Left lung (tissue), 10 donors: ENCODE results near the gene CLECL1. TPM values are rescaled to one million over a fixed set of nuclear protein-coding genes. Genes with fewer than 3 reads are reported as not detected.
"Not testable (repeated sequence)": the region's sequence is repeated elsewhere in the genome, so short reads cannot be mapped to it uniquely, and the experiment has no call there.

ENCODE experiments used
- ATAC-seq: fragments of 200-7000 bp; cut with Tn5 transposase; one replicate; pipeline ENCODE4 v1.9.1; 2020; ENCODE audit warnings: moderate library complexity
- DNase-seq, 4 donors: peaks; one replicate each; pipeline ENCODE4 v3.0.0-alpha.2; 2013 to 2020
- H3K27ac ChIP-seq, 2 donors: fragments of 200-600 bp; sonication (generic) in 1 of 2; one replicate each; pipeline versions ENCODE4 v1.5.0 to v1.8.0; 2020 to 2021
- H3K27me3 ChIP-seq, 2 donors: fragments of 200-600 bp; sonication (generic) in 1 of 2; one replicate each; pipeline versions ENCODE4 v1.5.0 to v1.8.0; 2020 to 2021
- H3K36me3 ChIP-seq, 2 donors: fragments of 200-600 bp; sonication (generic) in 1 of 2; one replicate each; pipeline versions ENCODE4 v1.5.0 to v1.8.0; 2020 to 2021
- H3K4me1 ChIP-seq, 2 donors: fragments of 200-600 bp; one replicate each; pipeline ENCODE4 v1.8.0; 2021
- H3K4me3 ChIP-seq, 2 donors: fragments of 200-600 bp; sonication (generic) in 1 of 2; one replicate each; pipeline versions ENCODE4 v1.5.0 to v1.8.0; 2020 to 2021; ENCODE audit warnings: mild to moderate bottlenecking in 1 of 2
- H3K9me3 ChIP-seq, 2 donors: fragments of 200-600 bp; sonication (generic) in 1 of 2; one replicate each; pipeline versions ENCODE4 v1.5.0 to v1.8.0; 2020 to 2021
- CTCF ChIP-seq, 2 donors: fragments of 200-600 bp; sonication (generic) in 1 of 2; IDR thresholded peaks; one replicate each; pipeline versions ENCODE4 v1.5.0 to v1.8.0; 2021; ENCODE audit warnings: antibody characterized with exemption in 2 of 2
- intact Hi-C, 2 donors: fragments of 100-400 bp; cut with DNase I; formaldehyde crosslinking; loops; one replicate each; pipeline versions ENCODE4 v1.11.2 to v1.14.2; 2022
- polyA plus RNA-seq, 6 donors: library from polyadenylated mRNA; unstranded; fragments of 120-200 nt; gene quantifications; one replicate each; pipeline ENCODE4 v1.2.1, GENCODE V29; 2013; ENCODE audit not compliant: insufficient read length in 6 of 6
- total RNA-seq, 2 donors: library from RNA; stranded (reverse); fragmentation: NEBNext Ultra II Directional; extraction: Animal tissue kit (Norgen Biotek cat#: 25700); gene quantifications; one replicate each; pipeline ENCODE4 v1.2.1, GENCODE V29; 2021
- donor health status: DM: no; HTN: yes; CAD: no.
- donor health status: DM: no; HTN: no; CAD: no.

Gene CLECL1
- total and polyA plus RNA-seq, 8 donors = 0.15 to 0.52 (median 0.37) TPM; not detected in 2

GRCh38 chr12:9694241-9694640 lies 38.7 kb downstream of the CLECL1 start:
- no peak for DNase-seq
- Histone ChIP-seq H3K27me3 (no peaks in the 10 kb centered on the region), H3K4me3 (no peak overlapping the region), H3K4me1 (peaks cover 0 to 19% of the 10 kb centered on the region in 2 donors), H3K27ac (peak overlapping the region in 1 of 2 donors; percentile 20), H3K36me3 (peaks cover 0 to 30% of the 10 kb centered on the region in 2 donors), H3K9me3 (peaks cover 0 to 9% of the 10 kb centered on the region in 2 donors)
- intact Hi-C loops = no loop called here
- no peak for TF ChIP-seq CTCF (IDR thresholded peaks at IDR 0.05)
- ATAC-seq = no peak

- Histone ChIP-seq H3K4me3 (no peak overlapping the region), H3K27me3 (no peaks in the 10 kb centered on the region), H3K27ac (no peak overlapping the region), H3K4me1 (peaks cover 0 to 7% of the 10 kb centered on the region in 2 donors), H3K36me3 (peaks cover 0 to 44% of the 10 kb centered on the region in 2 donors), H3K9me3 (peaks cover 0 to 9% of the 10 kb centered on the region in 2 donors)
- no peak for DNase-seq
- TF ChIP-seq CTCF (IDR thresholded peaks at IDR 0.05) = no peak
- intact Hi-C loops = no loop called here
- no peak for ATAC-seq
Measured at GRCh38 chr12:9692909-9693308, 40.0 kb downstream of the CLECL1 start.

GRCh38 chr12:9687228-9687627 lies 45.7 kb downstream of the CLECL1 start:
- H3K27me3 ChIP-seq = no peaks in the 10 kb centered on the region
- no peaks in the 10 kb centered on the region for H3K4me1 ChIP-seq
- no peak overlapping the region for H3K4me3 ChIP-seq
- no peak for ATAC-seq
- H3K27ac ChIP-seq = no peak overlapping the region
- TF ChIP-seq CTCF (IDR thresholded peaks at IDR 0.05) = no peak
- intact Hi-C loops = no loop called here
- H3K36me3 ChIP-seq = peaks cover 0 to 34% of the 10 kb centered on the region in 2 donors
- H3K9me3 ChIP-seq = peaks cover 0 to 13% of the 10 kb centered on the region in 2 donors
- DNase-seq = no peak

- no peak for TF ChIP-seq CTCF (IDR thresholded peaks at IDR 0.05)
- Histone ChIP-seq H3K9me3 (peaks cover 0 to 13% of the 10 kb centered on the region in 2 donors), H3K36me3 (peaks cover 0 to 38% of the 10 kb centered on the region in 2 donors), H3K27ac (no peak overlapping the region), H3K4me3 (no peak overlapping the region), H3K27me3 (no peaks in the 10 kb centered on the region), H3K4me1 (no peaks in the 10 kb centered on the region)
- intact Hi-C loops = no loop called here
- no peak for ATAC-seq
- no peak for DNase-seq
Measured at GRCh38 chr12:9685915-9686314, 47.0 kb downstream of the CLECL1 start.

- H3K27ac ChIP-seq, H3K4me1 ChIP-seq, H3K4me3 ChIP-seq, intact Hi-C loops, DNase-seq, H3K27me3 ChIP-seq, ATAC-seq: not testable (repeated sequence)
- Histone ChIP-seq H3K9me3 (peaks cover 0 to 13% of the 10 kb centered on the region in 2 donors), H3K36me3 (peaks cover 0 to 41% of the 10 kb centered on the region in 2 donors)
Measured at GRCh38 chr12:9685366-9685765, 47.5 kb downstream of the CLECL1 start.

- H3K36me3 ChIP-seq = peaks cover 0 to 22% of the 10 kb centered on the region in 2 donors
- intact Hi-C loops, H3K4me1 ChIP-seq, H3K27me3 ChIP-seq, ATAC-seq, DNase-seq, H3K27ac ChIP-seq, H3K4me3 ChIP-seq: not testable (repeated sequence)
- H3K9me3 ChIP-seq = peaks cover 0 to 15% of the 10 kb centered on the region in 2 donors
Measured at GRCh38 chr12:9682949-9683348, 49.9 kb downstream of the CLECL1 start.

- DNase-seq, H3K4me3 ChIP-seq, ATAC-seq, intact Hi-C loops, H3K27ac ChIP-seq, H3K4me1 ChIP-seq, H3K27me3 ChIP-seq: not testable (repeated sequence)
- peaks cover 0 to 19% of the 10 kb centered on the region in 2 donors for H3K36me3 ChIP-seq
- peaks cover 0 to 15% of the 10 kb centered on the region in 2 donors for H3K9me3 ChIP-seq
Measured at GRCh38 chr12:9682508-9682907, 50.4 kb downstream of the CLECL1 start.
